Breast epithelium (tissue), 3 donors: Measurements from ENCODE around the gene MBTPS1.

Source experiments
- POLR2A ChIP-seq: fragments of 450-650 bp; IDR thresholded peaks from one replicate; pipeline ENCODE4 v1.6.1; 2016; ENCODE audit warnings: antibody characterized with exemption, mild to moderate bottlenecking, moderate library complexity
- POLR2AphosphoS5 ChIP-seq, 3 donors: sonication (generic); formaldehyde crosslinking; IDR thresholded peaks; one replicate each; pipeline ENCODE4 v1.6.1; 2017; ENCODE audit warnings: antibody characterized with exemption in 3 of 3
- TF ChIP-seq, protein P1 (sequence below), 3 donors: fragments of 450-650 bp; IDR thresholded peaks; one replicate each; pipeline ENCODE4 v1.5.1; 2016 to 2017; ENCODE audit warnings: antibody characterized with exemption in 3 of 3, mild to moderate bottlenecking in 3 of 3, moderate library complexity in 3 of 3

DNA sequence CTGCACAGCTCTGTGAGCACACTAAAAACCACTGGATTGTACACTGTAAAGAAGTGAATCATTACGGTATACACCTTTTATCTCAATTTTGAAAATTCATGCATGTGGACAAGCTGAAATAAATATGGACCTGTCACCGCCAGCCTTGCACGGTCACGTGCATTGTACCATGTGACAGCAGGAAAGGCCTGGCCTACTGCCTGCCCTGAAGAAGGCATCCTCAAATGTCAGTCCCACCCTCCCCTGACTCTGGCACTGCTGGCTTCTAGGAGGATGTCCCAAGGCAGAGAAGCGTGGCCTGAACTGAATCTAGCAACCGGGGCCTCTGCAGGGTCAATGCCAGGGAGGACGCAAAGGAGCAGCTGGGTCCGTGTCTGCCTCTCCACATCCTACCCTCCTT, 108.8 kb downstream of the MBTPS1 start:
- TF ChIP-seq, protein P1, sequence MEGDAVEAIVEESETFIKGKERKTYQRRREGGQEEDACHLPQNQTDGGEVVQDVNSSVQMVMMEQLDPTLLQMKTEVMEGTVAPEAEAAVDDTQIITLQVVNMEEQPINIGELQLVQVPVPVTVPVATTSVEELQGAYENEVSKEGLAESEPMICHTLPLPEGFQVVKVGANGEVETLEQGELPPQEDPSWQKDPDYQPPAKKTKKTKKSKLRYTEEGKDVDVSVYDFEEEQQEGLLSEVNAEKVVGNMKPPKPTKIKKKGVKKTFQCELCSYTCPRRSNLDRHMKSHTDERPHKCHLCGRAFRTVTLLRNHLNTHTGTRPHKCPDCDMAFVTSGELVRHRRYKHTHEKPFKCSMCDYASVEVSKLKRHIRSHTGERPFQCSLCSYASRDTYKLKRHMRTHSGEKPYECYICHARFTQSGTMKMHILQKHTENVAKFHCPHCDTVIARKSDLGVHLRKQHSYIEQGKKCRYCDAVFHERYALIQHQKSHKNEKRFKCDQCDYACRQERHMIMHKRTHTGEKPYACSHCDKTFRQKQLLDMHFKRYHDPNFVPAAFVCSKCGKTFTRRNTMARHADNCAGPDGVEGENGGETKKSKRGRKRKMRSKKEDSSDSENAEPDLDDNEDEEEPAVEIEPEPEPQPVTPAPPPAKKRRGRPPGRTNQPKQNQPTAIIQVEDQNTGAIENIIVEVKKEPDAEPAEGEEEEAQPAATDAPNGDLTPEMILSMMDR (IDR thresholded peaks at IDR 0.05): no peak
- TF ChIP-seq POLR2AphosphoS5 (IDR thresholded peaks at IDR 0.05) (no peak), POLR2A (no peak)
